Left colon (tissue), 2 donors: Measurements from ENCODE around the gene ARHGEF28. TPM values are rescaled to one million over a fixed set of nuclear protein-coding genes. Genes with fewer than 3 reads are reported as not detected.
A peak's percentile ranks its signal among the peaks of the same experiment; 100 is the strongest.

Experiments used
- ATAC-seq: fragments of 200-7000 bp; cut with Tn5 transposase; one replicate; pipeline ENCODE4 v1.9.1; 2020; ENCODE audit warnings: mild to moderate bottlenecking, moderate library complexity
- DNase-seq, 2 donors: peaks; one replicate each; pipeline ENCODE4 v3.0.0-alpha.2; 2020
- intact Hi-C, 2 donors: fragments of 100-400 bp; cut with DNase I in 1 of 2; cut with micrococcal nuclease in 1 of 2; formaldehyde crosslinking; loops; one replicate each; pipeline versions ENCODE4 v1.11.2 to v1.14.0; 2022; cut with DNase I, micrococcal nuclease
- total RNA-seq, 2 donors: library from RNA; stranded (reverse); fragmentation: NEBNext Ultra II Directional; extraction: Animal tissue kit (Norgen Biotek cat#: 25700); gene quantifications; one replicate each; pipeline ENCODE4 v1.2.1, GENCODE V29; 2021
- donor health status: DM: no; HTN: no; CAD: no.
- donor health status: DM: yes; HTN: yes; CAD: no.

Gene ARHGEF28
- total RNA-seq, 2 donors from 2014 or later, result 9.5 to 13.5 TPM

- peak; percentile 94 for ATAC-seq
- intact Hi-C loops, result loop anchor here in 1 of 2 donors (2.0 kb wide), 1 partner anchor 202 kb away; no protein-coding TSS in a partner anchor
Measured at GRCh38 chr5:73792687-73793320, 166.8 kb downstream of the ARHGEF28 start.

GRCh38 chr5:73793911-73794310 lies 167.9 kb downstream of the ARHGEF28 start:
- ATAC-seq (no peak), DNase-seq (no peak)
- intact Hi-C loops, result loop anchor here in 1 of 2 donors (2.0 kb wide), 1 partner anchor 203 kb away; no protein-coding TSS in a partner anchor

More at GRCh38 chr5:73792687-73793320, 166.8 kb downstream of the ARHGEF28 start:
- DNase-seq, result peak; percentile 31 to 74

- intact Hi-C loops, result no loop called here
- DNase-seq, result peak in 1 of 2 donors; percentile 27
Measured at GRCh38 chr5:73796164-73797131, 170.5 kb downstream of the ARHGEF28 start.

GRCh38 chr5:73797132-73797510 lies 171.1 kb downstream of the ARHGEF28 start:
- ATAC-seq, result no peak
- DNase-seq, result no peak
- intact Hi-C loops, result no loop called here

More at GRCh38 chr5:73796164-73797131, 170.5 kb downstream of the ARHGEF28 start:
- no peak for ATAC-seq

GRCh38 chr5:73799401-73799972 lies 173.5 kb downstream of the ARHGEF28 start:
- ATAC-seq, result no peak
- no peak for DNase-seq
- intact Hi-C loops, result no loop called here

GRCh38 chr5:73801686-73802085 lies 175.7 kb downstream of the ARHGEF28 start:
- intact Hi-C loops, result no loop called here
- no peak for DNase-seq
- ATAC-seq, result no peak

GRCh38 chr5:73805449-73805848 lies 179.5 kb downstream of the ARHGEF28 start:
- intact Hi-C loops, result no loop called here
- ATAC-seq, result no peak
- no peak for DNase-seq

GRCh38 chr5:73808911-73809310 lies 182.9 kb downstream of the ARHGEF28 start:
- DNase-seq (no peak), ATAC-seq (no peak)
- intact Hi-C loops, result no loop called here

GRCh38 chr5:73810429-73810828 lies 184.4 kb downstream of the ARHGEF28 start:
- DNase-seq (no peak), ATAC-seq (no peak)
- intact Hi-C loops, result no loop called here

GRCh38 chr5:73812457-73812856 lies 186.5 kb downstream of the ARHGEF28 start:
- ATAC-seq (no peak), DNase-seq (no peak)
- intact Hi-C loops, result no loop called here

- peak; percentile 95 for ATAC-seq
- intact Hi-C loops, result no loop called here
- DNase-seq, result peak; percentile 48 to 56
Measured at GRCh38 chr5:73812962-73813588, 187.1 kb downstream of the ARHGEF28 start.

GRCh38 chr5:73814233-73814846 lies 188.3 kb downstream of the ARHGEF28 start:
- ATAC-seq (peak; percentile 48), DNase-seq (no peak)
- intact Hi-C loops, result no loop called here

- intact Hi-C loops, result no loop called here
- no peak for DNase-seq
- no peak for ATAC-seq
Measured at GRCh38 chr5:73815631-73816030, 189.6 kb downstream of the ARHGEF28 start.

GRCh38 chr5:73816656-73817420 lies 190.8 kb downstream of the ARHGEF28 start:
- no peak for ATAC-seq
- no peak for DNase-seq
- intact Hi-C loops, result no loop called here

- ATAC-seq (no peak), DNase-seq (no peak)
- intact Hi-C loops, result no loop called here
Measured at GRCh38 chr5:73818357-73818756, 192.4 kb downstream of the ARHGEF28 start.

- DNase-seq (no peak), ATAC-seq (peak; percentile 94)
- intact Hi-C loops, result no loop called here
Measured at GRCh38 chr5:73820326-73820725, 194.3 kb downstream of the ARHGEF28 start.

GRCh38 chr5:73821003-73821402 lies 195.0 kb downstream of the ARHGEF28 start:
- no peak for DNase-seq
- no peak for ATAC-seq
- intact Hi-C loops, result no loop called here
